GM12872 (cell line): ENCODE measurements around the gene NRXN3.

ENCODE experiments used
- TF ChIP-seq, protein P1 (sequence below): IDR thresholded peaks from 3 replicates; pipeline ENCODE4 v1.5.1; 2011; ENCODE audit warnings: low read depth, mild to moderate bottlenecking, low read length, moderate library complexity; ENCODE audit not compliant: insufficient read depth

NRXN3 gene

DNA sequence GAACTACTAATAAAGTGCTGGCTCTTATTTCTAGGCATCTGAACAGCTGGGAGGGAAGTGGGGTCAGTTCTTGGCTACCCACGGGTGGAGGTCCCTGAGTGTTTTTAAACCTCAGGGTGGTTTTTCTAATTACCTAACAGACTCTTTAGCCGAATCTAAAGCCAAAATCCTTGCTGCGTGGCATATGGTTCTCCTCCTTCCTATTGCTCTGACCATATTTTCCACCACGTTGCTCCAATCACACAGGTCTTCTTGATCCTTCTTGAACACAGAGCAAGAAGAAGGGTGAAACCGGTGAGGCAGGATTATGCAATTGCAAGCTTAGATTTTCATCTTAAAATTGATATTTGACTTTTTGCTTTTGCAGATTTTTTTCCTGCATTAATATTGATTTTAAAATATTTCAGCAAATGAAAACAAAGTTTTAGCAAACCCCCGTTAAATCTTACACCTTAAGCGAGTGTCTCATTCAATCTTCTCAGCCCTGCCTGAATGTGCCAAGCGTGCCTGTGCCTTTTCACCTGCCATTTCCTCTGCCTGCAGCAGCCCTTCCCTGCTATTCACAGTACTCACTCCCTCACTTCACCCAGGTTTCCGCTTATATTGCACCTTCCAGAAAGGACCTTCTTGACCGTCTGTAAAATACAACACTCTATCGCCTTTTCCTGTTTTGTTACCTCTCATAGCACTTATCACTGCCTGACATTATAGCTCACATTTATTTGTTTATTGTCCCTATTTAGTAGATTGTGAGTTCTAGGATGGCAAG, 1535.1 kb downstream of the NRXN3 start:
- TF ChIP-seq, protein P1, sequence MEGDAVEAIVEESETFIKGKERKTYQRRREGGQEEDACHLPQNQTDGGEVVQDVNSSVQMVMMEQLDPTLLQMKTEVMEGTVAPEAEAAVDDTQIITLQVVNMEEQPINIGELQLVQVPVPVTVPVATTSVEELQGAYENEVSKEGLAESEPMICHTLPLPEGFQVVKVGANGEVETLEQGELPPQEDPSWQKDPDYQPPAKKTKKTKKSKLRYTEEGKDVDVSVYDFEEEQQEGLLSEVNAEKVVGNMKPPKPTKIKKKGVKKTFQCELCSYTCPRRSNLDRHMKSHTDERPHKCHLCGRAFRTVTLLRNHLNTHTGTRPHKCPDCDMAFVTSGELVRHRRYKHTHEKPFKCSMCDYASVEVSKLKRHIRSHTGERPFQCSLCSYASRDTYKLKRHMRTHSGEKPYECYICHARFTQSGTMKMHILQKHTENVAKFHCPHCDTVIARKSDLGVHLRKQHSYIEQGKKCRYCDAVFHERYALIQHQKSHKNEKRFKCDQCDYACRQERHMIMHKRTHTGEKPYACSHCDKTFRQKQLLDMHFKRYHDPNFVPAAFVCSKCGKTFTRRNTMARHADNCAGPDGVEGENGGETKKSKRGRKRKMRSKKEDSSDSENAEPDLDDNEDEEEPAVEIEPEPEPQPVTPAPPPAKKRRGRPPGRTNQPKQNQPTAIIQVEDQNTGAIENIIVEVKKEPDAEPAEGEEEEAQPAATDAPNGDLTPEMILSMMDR = no peak

DNA sequence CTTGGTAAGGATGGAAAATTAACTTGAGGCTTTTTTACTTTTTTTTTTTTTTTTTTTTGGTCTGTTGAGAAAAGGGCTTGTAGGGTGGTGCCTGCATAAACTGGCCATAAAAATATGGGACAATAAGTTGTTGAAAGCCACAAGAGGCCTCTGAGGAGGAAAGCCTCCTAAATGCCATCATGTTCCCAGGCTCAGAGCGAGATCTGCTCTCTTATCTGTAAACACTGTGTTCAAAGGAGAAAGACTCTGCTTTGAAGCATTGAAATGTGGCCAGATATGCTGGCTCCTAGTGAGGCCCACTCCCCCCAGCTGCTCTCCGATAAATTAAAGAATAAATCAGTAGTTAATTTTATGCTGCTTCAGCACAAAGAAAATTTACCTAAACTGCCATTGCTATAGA, 1536.2 kb downstream of the NRXN3 start:
- TF ChIP-seq, protein P1 = no peak

DNA sequence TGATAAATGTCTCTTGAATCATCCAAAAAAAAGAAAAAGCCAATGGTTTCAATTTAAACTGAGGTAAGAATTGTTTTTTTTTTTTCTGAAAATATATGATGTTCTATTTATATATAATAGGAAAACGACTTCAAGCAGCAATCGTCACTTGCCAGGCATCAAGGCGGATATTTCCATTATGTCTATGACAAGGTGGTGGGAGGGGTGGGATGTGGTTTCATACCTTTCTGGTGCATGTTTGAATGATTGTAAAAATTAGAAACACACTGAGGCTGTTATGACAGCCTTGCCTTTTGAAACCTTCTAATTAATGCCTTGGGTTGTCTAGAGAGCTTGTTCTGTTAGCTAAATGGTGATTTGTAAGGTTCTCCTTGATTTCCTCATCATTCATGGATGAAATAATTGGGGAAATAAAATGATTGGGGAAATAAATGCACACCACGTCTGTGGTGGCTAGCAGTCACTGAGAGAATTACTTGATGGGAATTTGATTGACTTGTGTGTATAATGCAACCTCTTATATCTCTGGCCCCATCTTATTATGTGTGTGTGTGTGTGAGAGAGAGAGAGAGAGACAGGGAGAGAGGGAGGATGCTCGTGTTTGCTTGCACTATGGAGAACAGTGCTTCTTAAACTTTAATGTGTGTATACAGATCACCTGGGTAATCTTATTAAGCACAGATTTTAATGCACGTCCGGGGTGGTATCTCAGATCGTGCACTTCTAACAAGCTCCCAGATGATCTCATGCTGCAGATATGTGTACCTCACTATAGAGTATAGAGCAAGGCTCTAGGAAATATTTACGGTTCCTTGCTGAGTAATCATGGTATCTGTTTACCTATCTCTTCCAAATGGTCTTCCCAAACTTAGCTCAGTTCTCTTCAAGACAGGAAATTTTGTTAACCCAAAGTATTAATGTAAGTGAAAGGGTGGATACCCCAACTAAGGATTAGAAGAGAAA, 1538.5 kb downstream of the NRXN3 start:
- TF ChIP-seq, protein P1 = no peak

DNA sequence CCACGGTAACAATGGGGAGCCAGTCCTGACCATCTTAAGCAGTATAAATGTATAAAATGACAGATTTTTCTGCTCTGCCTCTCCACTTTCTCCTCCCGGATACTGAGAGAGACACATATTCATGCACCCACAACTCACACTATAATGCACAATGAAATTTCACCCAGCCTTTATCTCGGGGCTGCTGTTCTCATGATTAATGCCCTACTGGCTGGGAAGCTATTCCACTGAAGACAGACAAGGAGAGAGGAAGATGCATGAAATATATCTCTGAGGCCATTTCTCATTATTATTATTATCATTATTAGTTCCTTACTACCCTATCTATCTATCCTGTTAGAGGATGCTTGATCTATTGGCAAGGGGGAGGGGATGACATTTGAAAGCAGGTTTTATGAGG, 1539.4 kb downstream of the NRXN3 start:
- TF ChIP-seq, protein P1 = no peak

DNA sequence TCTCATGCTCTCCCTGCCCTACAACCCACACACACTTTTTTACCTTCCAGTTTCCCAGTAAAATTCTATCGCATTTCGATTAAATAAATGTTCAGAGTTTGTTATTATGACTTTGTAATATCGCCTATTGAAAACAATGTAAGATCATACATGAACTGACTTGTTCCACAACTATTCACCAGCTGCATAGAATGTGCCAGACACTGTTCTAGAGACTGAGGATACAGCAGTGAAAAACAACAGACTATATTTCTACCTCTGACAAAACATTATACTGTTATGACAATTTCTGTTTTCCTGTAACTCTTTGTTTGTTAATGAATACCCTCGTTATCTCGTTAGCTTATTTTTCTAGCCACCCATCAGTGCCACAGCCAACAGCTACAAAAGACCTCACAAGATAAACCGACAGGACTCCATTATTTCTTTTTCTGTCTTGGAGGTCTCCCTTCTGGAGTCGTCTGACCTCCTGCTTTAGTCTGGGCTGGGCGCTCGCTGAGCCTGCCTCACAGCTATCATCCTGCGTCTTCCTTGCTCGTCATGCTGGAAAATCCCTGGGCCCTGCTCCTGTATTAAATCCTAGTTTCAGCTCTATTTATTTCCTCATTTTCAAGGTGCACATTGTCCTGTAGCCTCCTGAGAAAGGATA, 1542.3 kb downstream of the NRXN3 start:
- TF ChIP-seq, protein P1 = no peak

DNA sequence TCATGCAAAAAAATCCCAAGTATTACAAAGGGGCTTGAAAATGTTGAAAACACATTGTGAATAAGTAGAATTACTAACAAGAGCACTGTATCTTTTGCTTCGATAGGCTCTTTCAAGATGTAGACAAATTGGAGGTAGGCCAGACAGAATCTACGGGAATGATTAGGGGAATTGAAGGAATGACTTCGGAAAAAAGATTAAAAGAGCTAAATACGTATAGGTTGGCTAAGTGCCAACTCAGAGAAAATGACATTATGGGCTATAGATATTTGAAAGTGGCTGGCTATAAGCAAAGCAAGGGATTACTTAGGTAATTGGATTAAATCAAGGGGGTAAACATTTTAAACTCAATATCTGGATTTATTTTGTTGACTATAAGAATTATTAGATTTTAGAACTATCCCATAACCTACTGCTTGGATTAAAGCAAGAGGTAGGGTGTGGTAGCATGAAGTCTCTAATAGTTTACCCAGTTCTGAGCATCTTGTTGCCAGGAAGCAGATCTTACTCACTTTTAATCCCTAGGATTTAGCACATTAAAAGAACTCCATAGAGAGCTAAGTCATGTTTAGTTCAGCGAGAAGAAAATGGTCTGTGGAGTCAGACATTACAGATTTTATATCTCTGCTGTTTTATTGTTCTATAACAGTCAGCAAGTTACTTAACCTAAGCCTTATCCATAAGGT, 1551.4 kb downstream of the NRXN3 start:
- TF ChIP-seq, protein P1 = no peak
